ENCODE results near the gene ZSCAN30.

Gene ZSCAN30

GRCh38 chr18:35278969-35279368 lies 11.1 kb downstream of the ZSCAN30 start:
- no peak for DNase-seq (ENCODE audit: low spot score)

- no peak for DNase-seq (ENCODE audit: low spot score)
Measured at GRCh38 chr18:35278085-35278484, 11.9 kb downstream of the ZSCAN30 start.

GRCh38 chr18:35277633-35278032 lies 12.4 kb downstream of the ZSCAN30 start:
- no peak for DNase-seq (ENCODE audit: low spot score)

- no peak for DNase-seq (ENCODE audit: low spot score)
Measured at GRCh38 chr18:35276267-35276666, 13.8 kb downstream of the ZSCAN30 start.

GRCh38 chr18:35271656-35272055 lies 18.4 kb downstream of the ZSCAN30 start:
- no peak for DNase-seq (ENCODE audit: low spot score)

GRCh38 chr18:35268821-35269220 lies 21.2 kb downstream of the ZSCAN30 start:
- DNase-seq (ENCODE audit: low spot score): no peak

- DNase-seq (ENCODE audit: low spot score): no peak
Measured at GRCh38 chr18:35267809-35268208, 22.2 kb downstream of the ZSCAN30 start.

GRCh38 chr18:35267161-35267651 lies 22.8 kb downstream of the ZSCAN30 start:
- no peak for DNase-seq (ENCODE audit: low spot score)

GRCh38 chr18:35264409-35264808 lies 25.6 kb downstream of the ZSCAN30 start:
- DNase-seq (ENCODE audit: low spot score): no peak

GRCh38 chr18:35256947-35257346 lies 33.1 kb downstream of the ZSCAN30 start:
- DNase-seq (ENCODE audit: low spot score): no peak

- no peak for DNase-seq (ENCODE audit: low spot score)
Measured at GRCh38 chr18:35253655-35254287, 36.3 kb downstream of the ZSCAN30 start.

GRCh38 chr18:35252466-35252865 lies 37.6 kb downstream of the ZSCAN30 start:
- DNase-seq (ENCODE audit: low spot score): no peak

- DNase-seq (ENCODE audit: low spot score): no peak
Measured at GRCh38 chr18:35248429-35248828, 41.6 kb downstream of the ZSCAN30 start.

- no peak for DNase-seq (ENCODE audit: low spot score)
Measured at GRCh38 chr18:35247412-35248249, 42.4 kb downstream of the ZSCAN30 start.

GRCh38 chr18:35246831-35247230 lies 43.2 kb downstream of the ZSCAN30 start:
- no peak for DNase-seq (ENCODE audit: low spot score)

GRCh38 chr18:35245719-35246317 lies 44.2 kb downstream of the ZSCAN30 start:
- no peak for DNase-seq (ENCODE audit: low spot score)

- no peak for DNase-seq (ENCODE audit: low spot score)
Measured at GRCh38 chr18:35244671-35245070, 45.4 kb downstream of the ZSCAN30 start.

GRCh38 chr18:35242426-35242825 lies 47.6 kb downstream of the ZSCAN30 start:
- no peak for DNase-seq (ENCODE audit: low spot score)

- no peak for DNase-seq (ENCODE audit: low spot score)
Measured at GRCh38 chr18:35241448-35241804, 48.6 kb downstream of the ZSCAN30 start.

GRCh38 chr18:35240664-35241447 lies 49.2 kb downstream of the ZSCAN30 start, which contains the start of gene ZNF397:
Gene ZNF397, plus strand, starts transcription at chr18:35241034. Its CDS starts 1,437 bp downstream, at chr18:35242471.
- peak; percentile 76 for DNase-seq (ENCODE audit: low spot score)

GRCh38 chr18:35239314-35239713 lies 50.7 kb downstream of the ZSCAN30 start:
- DNase-seq (ENCODE audit: low spot score): no peak
